ENCODE results near the gene PTPRCAP. TPM values are rescaled to one million over a fixed set of nuclear protein-coding genes. Genes with fewer than 3 reads are reported as not detected.
A peak's percentile ranks its signal among the peaks of the same experiment; 100 is the strongest.

Gene PTPRCAP
- total RNA-seq, 1 donor from 2014 or later = 1.2 TPM

DNA sequence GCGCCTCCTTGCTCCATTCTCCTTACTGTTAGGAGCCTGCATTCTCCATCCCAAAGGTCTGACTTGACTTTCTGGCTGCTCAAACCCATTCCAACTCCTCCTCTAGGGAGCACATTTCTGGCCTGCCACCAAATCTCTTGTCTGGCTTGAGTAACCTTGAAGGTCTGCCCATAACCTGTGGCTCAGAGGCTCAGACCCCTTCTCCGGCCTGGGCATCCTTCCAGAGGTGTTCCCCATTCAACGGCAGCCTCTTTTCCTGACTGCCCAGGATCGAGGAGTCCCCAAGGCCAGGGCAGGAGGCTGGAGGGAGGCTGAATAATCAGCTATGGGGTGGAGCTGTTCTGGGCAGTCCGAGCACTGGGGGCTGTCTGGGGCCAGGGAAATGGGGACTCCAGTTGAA lies 43.5 kb downstream of the PTPRCAP start:
- Mint-ChIP-seq H3K4me3 (ENCODE audit: unreplicated experiment) (peak overlapping the region; percentile 32), H3K27ac (ENCODE audit: unreplicated experiment) (no peak overlapping the region), H3K4me1 (ENCODE audit: unreplicated experiment) (peaks cover 27% of the 10 kb centered on the region), H3K9me3 (ENCODE audit: unreplicated experiment) (no peaks in the 10 kb centered on the region), H3K27me3 (ENCODE audit: unreplicated experiment) (no peaks in the 10 kb centered on the region), H3K36me3 (ENCODE audit: unreplicated experiment) (peaks cover 14% of the 10 kb centered on the region)
- TF ChIP-seq, protein P1, sequence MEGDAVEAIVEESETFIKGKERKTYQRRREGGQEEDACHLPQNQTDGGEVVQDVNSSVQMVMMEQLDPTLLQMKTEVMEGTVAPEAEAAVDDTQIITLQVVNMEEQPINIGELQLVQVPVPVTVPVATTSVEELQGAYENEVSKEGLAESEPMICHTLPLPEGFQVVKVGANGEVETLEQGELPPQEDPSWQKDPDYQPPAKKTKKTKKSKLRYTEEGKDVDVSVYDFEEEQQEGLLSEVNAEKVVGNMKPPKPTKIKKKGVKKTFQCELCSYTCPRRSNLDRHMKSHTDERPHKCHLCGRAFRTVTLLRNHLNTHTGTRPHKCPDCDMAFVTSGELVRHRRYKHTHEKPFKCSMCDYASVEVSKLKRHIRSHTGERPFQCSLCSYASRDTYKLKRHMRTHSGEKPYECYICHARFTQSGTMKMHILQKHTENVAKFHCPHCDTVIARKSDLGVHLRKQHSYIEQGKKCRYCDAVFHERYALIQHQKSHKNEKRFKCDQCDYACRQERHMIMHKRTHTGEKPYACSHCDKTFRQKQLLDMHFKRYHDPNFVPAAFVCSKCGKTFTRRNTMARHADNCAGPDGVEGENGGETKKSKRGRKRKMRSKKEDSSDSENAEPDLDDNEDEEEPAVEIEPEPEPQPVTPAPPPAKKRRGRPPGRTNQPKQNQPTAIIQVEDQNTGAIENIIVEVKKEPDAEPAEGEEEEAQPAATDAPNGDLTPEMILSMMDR (IDR thresholded peaks at IDR 0.05) = no peak
- peak; percentile 78 for DNase-seq (ENCODE audit: extremely low spot score, unreplicated experiment)

DNA sequence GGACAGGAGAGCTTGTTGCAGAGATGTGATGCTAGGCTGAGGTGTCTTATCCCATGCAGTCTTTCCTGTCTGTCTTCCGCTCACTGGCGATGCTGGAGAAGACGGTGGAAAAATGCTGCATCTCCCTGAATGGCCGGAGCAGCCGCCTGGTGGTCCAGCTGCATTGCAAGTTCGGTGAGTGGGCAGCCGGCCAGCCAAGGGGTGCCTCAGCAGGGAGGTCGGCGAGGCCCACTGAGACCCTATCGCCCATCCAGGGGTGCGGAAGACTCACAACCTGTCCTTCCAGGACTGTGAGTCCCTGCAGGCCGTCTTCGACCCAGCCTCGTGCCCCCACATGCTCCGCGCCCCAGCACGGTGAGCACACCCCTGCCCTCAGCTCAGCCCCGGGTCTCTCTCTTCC lies 44.0 kb downstream of the PTPRCAP start:
- H3K4me1 Mint-ChIP-seq (ENCODE audit: unreplicated experiment) = peaks cover 27% of the 10 kb centered on the region
- peak; percentile 79 for DNase-seq (ENCODE audit: extremely low spot score, unreplicated experiment)
- TF ChIP-seq, protein P1 (IDR thresholded peaks at IDR 0.05) = no peak
- H3K36me3 Mint-ChIP-seq (ENCODE audit: unreplicated experiment) = peaks cover 13% of the 10 kb centered on the region
- peak overlapping the region; percentile 32 for H3K4me3 Mint-ChIP-seq (ENCODE audit: unreplicated experiment)
- no peaks in the 10 kb centered on the region for H3K27me3 Mint-ChIP-seq (ENCODE audit: unreplicated experiment)
- H3K27ac Mint-ChIP-seq (ENCODE audit: unreplicated experiment) = no peak overlapping the region
- no peaks in the 10 kb centered on the region for H3K9me3 Mint-ChIP-seq (ENCODE audit: unreplicated experiment)

DNA sequence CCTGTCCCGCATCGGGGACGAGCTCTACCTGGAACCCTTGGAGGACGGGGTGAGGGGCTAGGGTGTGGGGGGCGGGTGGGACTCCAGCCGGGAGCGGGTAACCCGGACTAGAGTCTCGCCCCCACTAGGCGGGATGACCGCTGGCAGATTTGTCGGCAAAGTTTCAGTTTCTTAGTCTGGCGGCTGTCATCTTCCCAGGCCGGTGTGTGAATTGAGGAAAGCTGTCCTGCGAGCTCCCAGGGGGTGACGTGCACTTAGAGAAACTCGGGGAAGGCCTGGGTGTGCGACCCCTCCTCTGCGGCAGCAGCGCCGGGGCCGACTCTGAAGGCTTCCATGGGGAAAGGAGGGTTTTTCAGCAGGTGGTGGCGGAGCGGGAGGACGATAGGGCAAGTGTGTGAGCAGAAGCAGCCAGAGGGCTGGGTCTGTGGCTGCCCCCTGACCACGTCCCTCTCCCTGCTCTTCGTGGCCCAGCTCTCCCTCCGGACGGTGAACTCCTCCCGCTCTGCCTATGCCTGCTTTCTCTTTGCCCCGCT lies 45.2 kb downstream of the PTPRCAP start:
- peaks cover 4% of the 10 kb centered on the region for H3K36me3 Mint-ChIP-seq (ENCODE audit: unreplicated experiment)
- TF ChIP-seq, protein P1 (IDR thresholded peaks at IDR 0.05) = no peak
- H3K27me3 Mint-ChIP-seq (ENCODE audit: unreplicated experiment) = no peaks in the 10 kb centered on the region
- H3K9me3 Mint-ChIP-seq (ENCODE audit: unreplicated experiment) = no peaks in the 10 kb centered on the region
- DNase-seq (ENCODE audit: extremely low spot score, unreplicated experiment) = peak; percentile 81
- peak overlapping the region; percentile 85 for H3K27ac Mint-ChIP-seq (ENCODE audit: unreplicated experiment)
- H3K4me3 Mint-ChIP-seq (ENCODE audit: unreplicated experiment) = peak overlapping the region; percentile 84
- H3K4me1 Mint-ChIP-seq (ENCODE audit: unreplicated experiment) = peaks cover 27% of the 10 kb centered on the region

DNA sequence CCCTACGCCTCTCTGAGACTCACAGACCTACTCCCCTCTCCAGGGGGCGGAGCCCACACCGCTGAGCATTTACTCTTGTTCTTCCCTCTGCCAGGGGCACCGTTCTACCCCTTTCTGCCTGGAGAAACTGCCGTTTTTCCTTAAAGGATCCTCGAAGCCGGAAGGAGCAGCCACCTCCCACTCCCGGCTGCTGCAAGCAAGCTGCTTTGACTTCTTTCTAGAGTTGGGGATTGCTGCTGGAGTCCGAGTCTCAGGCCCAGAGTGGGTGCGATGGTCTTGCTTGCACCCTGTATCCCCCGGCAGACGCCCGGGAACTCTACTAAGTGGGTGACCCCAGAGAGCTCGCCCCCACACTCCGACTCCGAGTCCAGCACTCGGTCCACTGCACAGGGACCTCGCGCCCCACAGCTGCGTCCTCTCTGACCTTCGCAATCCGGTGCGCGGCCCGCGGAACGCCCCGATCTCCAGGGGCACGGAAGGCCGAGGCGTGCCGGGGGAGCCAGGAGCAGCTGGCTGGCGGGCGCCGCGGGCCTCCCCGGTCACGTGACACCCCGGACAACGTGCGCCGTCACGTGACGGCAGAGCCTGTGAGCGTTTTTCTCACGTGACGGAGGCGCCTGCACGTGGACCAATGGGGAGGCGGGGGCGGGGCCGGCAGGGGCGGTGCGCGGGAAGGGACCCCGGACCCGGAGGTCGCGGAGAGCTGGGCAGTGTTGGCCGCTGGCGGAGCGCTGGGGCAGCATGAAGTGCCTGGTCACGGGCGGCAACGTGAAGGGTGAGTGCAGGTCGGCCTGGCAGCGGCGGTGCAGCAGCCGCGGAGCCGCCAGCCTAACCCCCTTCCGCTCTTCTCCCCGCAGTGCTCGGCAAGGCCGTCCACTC lies 45.9 kb downstream of the PTPRCAP start, which contains the start of gene RAD9A:
Gene RAD9A, plus strand, starts transcription at position 683 of the 879 bp plus-strand sequence. Its CDS starts 59 bp downstream, at position 742.
- peak within 1 kb of the TSS; percentile 84 for H3K4me3 Mint-ChIP-seq (ENCODE audit: unreplicated experiment)
- H3K4me1 Mint-ChIP-seq (ENCODE audit: unreplicated experiment) = peaks cover 25% of the 10 kb centered on the region
- peak within 1 kb of the TSS; percentile 88 for H3K27ac Mint-ChIP-seq (ENCODE audit: unreplicated experiment)
- no peaks in the 10 kb centered on the region for H3K27me3 Mint-ChIP-seq (ENCODE audit: unreplicated experiment)
- TF ChIP-seq, protein P1 (IDR thresholded peaks at IDR 0.05) = no peak
- no peaks in the 10 kb centered on the region for H3K9me3 Mint-ChIP-seq (ENCODE audit: unreplicated experiment)
- no peaks in the 10 kb centered on the region for H3K36me3 Mint-ChIP-seq (ENCODE audit: unreplicated experiment)
- peak; percentile 98 for DNase-seq (ENCODE audit: extremely low spot score, unreplicated experiment)

DNA sequence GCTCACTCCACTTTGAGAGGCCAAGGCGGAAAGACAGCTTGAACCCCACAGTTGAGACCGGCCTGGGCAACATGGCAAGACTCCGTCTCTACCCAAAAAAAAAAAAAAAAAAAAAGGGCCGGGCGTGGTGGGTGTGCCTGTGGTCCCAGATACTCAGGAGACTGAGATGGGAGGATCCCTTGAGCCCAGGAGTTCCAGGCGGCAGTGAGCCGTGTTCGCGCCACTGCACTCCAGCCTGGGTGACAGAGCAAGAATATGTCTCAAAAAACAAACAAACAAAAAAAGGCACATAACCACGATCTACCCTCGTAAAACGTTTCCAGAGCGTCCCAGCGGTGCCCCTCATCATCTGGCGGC lies 46.6 kb downstream of the PTPRCAP start:
- DNase-seq (ENCODE audit: extremely low spot score, unreplicated experiment) = no peak
- H3K27me3 Mint-ChIP-seq (ENCODE audit: unreplicated experiment) = no peaks in the 10 kb centered on the region
- H3K27ac Mint-ChIP-seq (ENCODE audit: unreplicated experiment) = peak overlapping the region; percentile 88
- TF ChIP-seq, protein P1 (IDR thresholded peaks at IDR 0.05) = no peak
- peaks cover 25% of the 10 kb centered on the region for H3K4me1 Mint-ChIP-seq (ENCODE audit: unreplicated experiment)
- H3K4me3 Mint-ChIP-seq (ENCODE audit: unreplicated experiment) = peak overlapping the region; percentile 84
- H3K36me3 Mint-ChIP-seq (ENCODE audit: unreplicated experiment) = no peaks in the 10 kb centered on the region
- no peaks in the 10 kb centered on the region for H3K9me3 Mint-ChIP-seq (ENCODE audit: unreplicated experiment)

All from osteocyte (in vitro differentiated cells).